HepG2 (cell line): ENCODE measurements around the gene KRT82.

Source experiments
- AGO2 ChIP-seq: fragments of 200-400 bp; formaldehyde crosslinking; optimal IDR thresholded peaks from 2 replicates; pipeline ENCODE3; 2017; ENCODE audit warnings: mild to moderate bottlenecking, low read depth, low read length, moderate library complexity
- GRHL1 ChIP-seq: sonication (generic); formaldehyde crosslinking; conservative IDR thresholded peaks from 2 replicates; pipeline ENCODE4 v1.8.0; 2022; ENCODE audit warnings: missing genetic modification reagents
- MIER3 ChIP-seq: IDR thresholded peaks from 2 replicates; pipeline ENCODE4 v1.6.1; 2016; ENCODE audit warnings: missing compliant biosample characterization, borderline replicate concordance
- POLR2A ChIP-seq, 2 experiments: IDR thresholded peaks; 2 replicates each; pipeline ENCODE4 v1.6.1; 2011; ENCODE audit warnings: low read depth in 2 of 2, low read length in 2 of 2, mild to moderate bottlenecking in 1 of 2, moderate library complexity in 1 of 2; ENCODE audit not compliant: insufficient read depth in 1 of 2
- SNAPC2 ChIP-seq: sonication (generic); formaldehyde crosslinking; IDR thresholded peaks from 2 replicates; pipeline ENCODE4 v1.8.1; 2022; ENCODE audit warnings: mild to moderate bottlenecking, missing genetic modification reagents
- ZNF331 ChIP-seq: sonication (generic); formaldehyde crosslinking; IDR thresholded peaks from 2 replicates; pipeline ENCODE4 v1.4.0; 2020; ENCODE audit warnings: missing genetic modification reagents
- ZNF562 ChIP-seq: sonication (generic); formaldehyde crosslinking; IDR thresholded peaks from 2 replicates; pipeline ENCODE4 v1.8.0; 2022; ENCODE audit warnings: missing genetic modification reagents, borderline replicate concordance

GRCh38 chr12:52354200-52354599, 51.9 kb downstream of the KRT82 start:
- no peak for TF ChIP-seq ZNF331 (CRISPR knock-in tag)
- no peak for TF ChIP-seq GRHL1 (CRISPR knock-in tag)
- TF ChIP-seq SNAPC2 (CRISPR knock-in tag), result no peak
- no peak for TF ChIP-seq ZNF562 (CRISPR knock-in tag)
- TF ChIP-seq POLR2A (IDR thresholded peaks at IDR 0.05; ENCODE audit: insufficient read depth in 1 of 2, low read depth in 2 of 2, low read length in 2 of 2), result no peak
- no peak for TF ChIP-seq MIER3 (CRISPR knock-in tag)
- no peak for TF ChIP-seq AGO2
